ENCODE measurements around the gene CNIH1.
"Not testable (repeated sequence)": the region's sequence is repeated elsewhere in the genome, so short reads cannot be mapped to it uniquely, and the experiment has no call there.

CNIH1 gene

GRCh38 chr14:54410215-54410614 lies 31.0 kb downstream of the CNIH1 start:
- no peak for TF ChIP-seq CTCF (IDR thresholded peaks at IDR 0.05; ENCODE audit: borderline replicate concordance, insufficient read depth, low read depth, low read length)
- no peak overlapping the region for H3K4me3 ChIP-seq (ENCODE audit: low read depth, low read length)

- H3K4me3 ChIP-seq (ENCODE audit: low read depth, low read length): not testable (repeated sequence)
Observed at GRCh38 chr14:54403401-54404005, 37.7 kb downstream of the CNIH1 start.

GRCh38 chr14:54399560-54399959 lies 41.6 kb downstream of the CNIH1 start:
- H3K4me3 ChIP-seq (ENCODE audit: low read depth, low read length): no peak overlapping the region
- no peak for TF ChIP-seq CTCF (IDR thresholded peaks at IDR 0.05; ENCODE audit: borderline replicate concordance, insufficient read depth, low read depth, low read length)

- peak within 1 kb of the TSS; percentile 88 for H3K4me3 ChIP-seq (ENCODE audit: low read depth, low read length)
- TF ChIP-seq CTCF (IDR thresholded peaks at IDR 0.05; ENCODE audit: borderline replicate concordance, insufficient read depth, low read depth, low read length): peak; percentile 24; the same call in 1 of the 2 replicates
Observed at GRCh38 chr14:54396493-54397335, 44.5 kb downstream of the CNIH1 start, which contains the start of gene CDKN3. TSS of gene CDKN3 (plus strand) at chr14:54397007. CDS start at chr14:54397069, 62 bp downstream.

- H3K4me3 ChIP-seq (ENCODE audit: low read depth, low read length): peak overlapping the region; percentile 61
- TF ChIP-seq CTCF (IDR thresholded peaks at IDR 0.05; ENCODE audit: borderline replicate concordance, insufficient read depth, low read depth, low read length): no peak
Observed at GRCh38 chr14:54396183-54396492, 45.0 kb downstream of the CNIH1 start.

GRCh38 chr14:54395716-54396115 lies 45.5 kb downstream of the CNIH1 start:
- no peak for TF ChIP-seq CTCF (IDR thresholded peaks at IDR 0.05; ENCODE audit: borderline replicate concordance, insufficient read depth, low read depth, low read length)
- H3K4me3 ChIP-seq (ENCODE audit: low read depth, low read length): no peak overlapping the region

GRCh38 chr14:54395284-54395683 lies 45.9 kb downstream of the CNIH1 start:
- H3K4me3 ChIP-seq (ENCODE audit: low read depth, low read length): no peak overlapping the region
- TF ChIP-seq CTCF (IDR thresholded peaks at IDR 0.05; ENCODE audit: borderline replicate concordance, insufficient read depth, low read depth, low read length): no peak

All from GM12875 (cell line).